IMR-90 (cell line): ENCODE measurements around the gene SORD.

Experiments used
- POLR2A ChIP-seq: IDR thresholded peaks from 2 replicates; pipeline ENCODE4 v1.6.1; 2012; ENCODE audit warnings: mild to moderate bottlenecking, low read depth, low read length
- TF ChIP-seq, protein P1 (sequence below): conservative IDR thresholded peaks from 2 replicates; pipeline ENCODE4 v1.5.1; 2012; ENCODE audit warnings: mild to moderate bottlenecking, low read depth, low read length, improper control_type of control experiment

DNA sequence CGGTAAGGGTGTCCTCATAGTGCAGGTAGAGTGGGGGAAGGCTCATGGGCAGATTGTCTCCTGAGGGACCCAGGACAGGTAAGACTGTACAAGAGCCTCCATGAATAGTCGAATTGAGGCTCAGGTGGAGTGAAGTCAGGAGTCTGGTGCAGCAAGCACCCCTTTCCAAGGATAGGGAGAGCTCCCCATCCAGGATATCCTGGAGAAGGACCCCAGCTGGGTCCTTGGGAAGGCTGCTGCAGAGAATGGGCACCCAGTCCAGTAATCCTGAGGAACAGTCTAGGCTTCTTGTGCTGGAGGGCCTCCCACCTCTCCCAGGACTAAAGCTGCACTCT is 91.7 kb downstream of the SORD start:
- TF ChIP-seq, protein P1, sequence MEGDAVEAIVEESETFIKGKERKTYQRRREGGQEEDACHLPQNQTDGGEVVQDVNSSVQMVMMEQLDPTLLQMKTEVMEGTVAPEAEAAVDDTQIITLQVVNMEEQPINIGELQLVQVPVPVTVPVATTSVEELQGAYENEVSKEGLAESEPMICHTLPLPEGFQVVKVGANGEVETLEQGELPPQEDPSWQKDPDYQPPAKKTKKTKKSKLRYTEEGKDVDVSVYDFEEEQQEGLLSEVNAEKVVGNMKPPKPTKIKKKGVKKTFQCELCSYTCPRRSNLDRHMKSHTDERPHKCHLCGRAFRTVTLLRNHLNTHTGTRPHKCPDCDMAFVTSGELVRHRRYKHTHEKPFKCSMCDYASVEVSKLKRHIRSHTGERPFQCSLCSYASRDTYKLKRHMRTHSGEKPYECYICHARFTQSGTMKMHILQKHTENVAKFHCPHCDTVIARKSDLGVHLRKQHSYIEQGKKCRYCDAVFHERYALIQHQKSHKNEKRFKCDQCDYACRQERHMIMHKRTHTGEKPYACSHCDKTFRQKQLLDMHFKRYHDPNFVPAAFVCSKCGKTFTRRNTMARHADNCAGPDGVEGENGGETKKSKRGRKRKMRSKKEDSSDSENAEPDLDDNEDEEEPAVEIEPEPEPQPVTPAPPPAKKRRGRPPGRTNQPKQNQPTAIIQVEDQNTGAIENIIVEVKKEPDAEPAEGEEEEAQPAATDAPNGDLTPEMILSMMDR: no peak
- no peak for TF ChIP-seq POLR2A
